ENCODE results near the gene SRRM4. TPM values are rescaled to one million over a fixed set of nuclear protein-coding genes. Genes with fewer than 3 reads are reported as not detected.

SRRM4 gene
- polyA plus RNA-seq, 1 donor (not counting 4 experiments of a cell fraction or from before 2014, with no cell fraction given) = not detected

GRCh38 chr12:119089380-119090013, 108.2 kb downstream of the SRRM4 start:
- no peaks in the 10 kb centered on the region for H4K20me1 ChIP-seq (ENCODE audit: control insufficient read depth, extremely low read depth, insufficient read depth, low read length)
- no peak overlapping the region for H2AFZ ChIP-seq (ENCODE audit: control insufficient read depth, low read length)
- H3K9me1 ChIP-seq (ENCODE audit: control insufficient read depth, extremely low read depth, insufficient read depth, low read length) = no peaks in the 10 kb centered on the region
- no peaks in the 10 kb centered on the region for H3K27me3 ChIP-seq (ENCODE audit: control insufficient read depth, extremely low read depth, insufficient read depth, low read length)
- no peak overlapping the region for H3K27ac ChIP-seq (ENCODE audit: control insufficient read depth, insufficient read depth, low read length)
- H3K79me2 ChIP-seq (ENCODE audit: control insufficient read depth, insufficient read depth, low read length) = no peaks in the 10 kb centered on the region
- no peaks in the 10 kb centered on the region for H3K4me1 ChIP-seq (ENCODE audit: control insufficient read depth, extremely low read depth, insufficient read depth, low read length)
- no peaks in the 10 kb centered on the region for H3K36me3 ChIP-seq (ENCODE audit: control insufficient read depth in 2 of 2, extremely low read depth in 1 of 2, insufficient read depth in 2 of 2, low read length in 2 of 2)
- dilution Hi-C loops (cut with MboI; ENCODE audit: extremely low pct_ligation_motif_present, low sequenced_read_pairs) = no loop called here
- no peak overlapping the region for H3K9ac ChIP-seq (ENCODE audit: control insufficient read depth, extremely low read depth, insufficient read depth, low read length)
- H3K4me3 ChIP-seq (ENCODE audit: control insufficient read depth in 2 of 3, extremely low read depth in 1 of 3, insufficient read depth in 2 of 3, low read depth in 1 of 3, low read length in 3 of 3) = no peak overlapping the region
- no peak overlapping the region for H3K4me2 ChIP-seq (ENCODE audit: control insufficient read depth, extremely low read depth, insufficient read depth, low read depth, low read length)
- no peak for FAIRE-seq
- DNase-seq (ENCODE audit: low read depth, low spot score) = no peak
- H3K9me3 ChIP-seq (ENCODE audit: control insufficient read depth, low read depth, low read length) = no peaks in the 10 kb centered on the region
- TF ChIP-seq EZH2 (IDR thresholded peaks at IDR 0.05; ENCODE audit: low read length) (no peak), CTCF (optimal IDR thresholded peaks at IDR 0.05 in 1 of 3, IDR thresholded peaks at IDR 0.05 in 1 of 3, conservative IDR thresholded peaks at IDR 0.05 in 1 of 3; ENCODE audit: extremely low read depth in 1 of 3, insufficient read depth in 2 of 3, low read length in 3 of 3) (no peak)

DNA sequence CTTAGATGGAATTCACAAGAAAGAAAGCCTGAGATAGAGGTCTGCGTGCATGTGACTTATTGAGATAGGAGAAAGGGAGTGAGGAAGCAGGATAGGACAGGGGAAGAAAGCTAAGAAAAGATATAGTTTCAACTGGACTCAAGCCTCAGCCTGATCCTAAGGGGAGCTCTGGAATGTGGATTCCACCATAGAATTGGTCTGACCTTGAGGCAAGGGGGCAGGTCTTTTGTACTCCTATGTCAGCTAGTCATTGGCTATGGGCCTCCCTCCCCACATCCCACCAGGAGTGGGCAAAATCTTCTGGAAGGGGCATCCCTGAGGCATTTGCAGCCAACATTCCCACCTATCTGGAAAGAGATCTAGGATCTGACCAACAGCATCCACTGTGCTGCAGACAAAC, 108.9 kb downstream of the SRRM4 start:
- H3K27me3 ChIP-seq (ENCODE audit: control insufficient read depth, extremely low read depth, insufficient read depth, low read length) = no peaks in the 10 kb centered on the region
- no peak for FAIRE-seq

More for the DNA sequence above, 108.9 kb downstream of the SRRM4 start:
- H4K20me1 ChIP-seq (ENCODE audit: control insufficient read depth, extremely low read depth, insufficient read depth, low read length) = no peaks in the 10 kb centered on the region
- TF ChIP-seq EZH2 (IDR thresholded peaks at IDR 0.05; ENCODE audit: low read length) (no peak), CTCF (optimal IDR thresholded peaks at IDR 0.05 in 1 of 3, IDR thresholded peaks at IDR 0.05 in 1 of 3, conservative IDR thresholded peaks at IDR 0.05 in 1 of 3; ENCODE audit: extremely low read depth in 1 of 3, insufficient read depth in 2 of 3, low read length in 3 of 3) (no peak)
- no peak overlapping the region for H2AFZ ChIP-seq (ENCODE audit: control insufficient read depth, low read length)
- H3K79me2 ChIP-seq (ENCODE audit: control insufficient read depth, insufficient read depth, low read length) = no peaks in the 10 kb centered on the region
- DNase-seq (ENCODE audit: low read depth, low spot score) = no peak
- no peaks in the 10 kb centered on the region for H3K4me1 ChIP-seq (ENCODE audit: control insufficient read depth, extremely low read depth, insufficient read depth, low read length)
- no peaks in the 10 kb centered on the region for H3K9me3 ChIP-seq (ENCODE audit: control insufficient read depth, low read depth, low read length)
- H3K9me1 ChIP-seq (ENCODE audit: control insufficient read depth, extremely low read depth, insufficient read depth, low read length) = no peaks in the 10 kb centered on the region
- H3K9ac ChIP-seq (ENCODE audit: control insufficient read depth, extremely low read depth, insufficient read depth, low read length) = no peak overlapping the region
- H3K27ac ChIP-seq (ENCODE audit: control insufficient read depth, insufficient read depth, low read length) = no peak overlapping the region
- no peak overlapping the region for H3K4me2 ChIP-seq (ENCODE audit: control insufficient read depth, extremely low read depth, insufficient read depth, low read depth, low read length)
- H3K4me3 ChIP-seq (ENCODE audit: control insufficient read depth in 2 of 3, extremely low read depth in 1 of 3, insufficient read depth in 2 of 3, low read depth in 1 of 3, low read length in 3 of 3) = no peak overlapping the region
- no peaks in the 10 kb centered on the region for H3K36me3 ChIP-seq (ENCODE audit: control insufficient read depth in 2 of 2, extremely low read depth in 1 of 2, insufficient read depth in 2 of 2, low read length in 2 of 2)
- dilution Hi-C loops (cut with MboI; ENCODE audit: extremely low pct_ligation_motif_present, low sequenced_read_pairs) = no loop called here

Measured in keratinocyte (primary cell).